Skeletal muscle tissue (tissue), 4 donors: Measurements from ENCODE around the gene TRIM6. TPM values are rescaled to one million over a fixed set of nuclear protein-coding genes. Genes with fewer than 3 reads are reported as not detected.
A peak's percentile ranks its signal among the peaks of the same experiment; 100 is the strongest.
"Not testable (repeated sequence)": the region's sequence is repeated elsewhere in the genome, so short reads cannot be mapped to it uniquely, and the experiment has no call there.

Experiments used
- H3K27ac ChIP-seq: one replicate; pipeline ENCODE4 v1.7.0; 2013; ENCODE audit warnings: mild to moderate bottlenecking, low read depth, low read length, inconsistent platforms
- H3K27me3 ChIP-seq, 3 donors: one replicate each; pipeline ENCODE4 v1.7.0; 2013; ENCODE audit warnings: low read length in 3 of 3; ENCODE audit not compliant: control insufficient read depth in 3 of 3, insufficient read depth in 3 of 3
- H3K36me3 ChIP-seq, 3 donors: one replicate each; pipeline ENCODE4 v1.7.0; 2013; ENCODE audit warnings: low read length in 3 of 3; ENCODE audit not compliant: control insufficient read depth in 3 of 3, insufficient read depth in 3 of 3
- H3K4me1 ChIP-seq, 3 donors: one replicate each; pipeline ENCODE4 v1.7.0; 2013; ENCODE audit warnings: low read length in 3 of 3, mild to moderate bottlenecking in 3 of 3; ENCODE audit not compliant: control insufficient read depth in 3 of 3, insufficient read depth in 3 of 3
- H3K4me3 ChIP-seq, 3 donors: one replicate each; pipeline ENCODE4 v1.7.0; 2013; ENCODE audit warnings: low read length in 3 of 3
- H3K9ac ChIP-seq, 3 donors: one replicate each; pipeline ENCODE4 v1.7.0; 2013; ENCODE audit warnings: low read length in 3 of 3, mild to moderate bottlenecking in 3 of 3, moderate library complexity in 2 of 3, low read depth in 1 of 3
- H3K9me3 ChIP-seq, 3 donors: one replicate each; pipeline ENCODE4 v1.7.0; 2013; ENCODE audit warnings: low read length in 3 of 3; ENCODE audit not compliant: control insufficient read depth in 3 of 3
- total RNA-seq: library from RNA; depleted of rRNA; stranded (reverse); fragments of >200 nt; gene quantifications from one replicate; pipeline ENCODE4 v1.2.3, GENCODE V29; 2014
- donor health status: Osteomylitis.

Gene TRIM6
- total RNA-seq, 1 donor from 2014 or later = 1.6 TPM

DNA sequence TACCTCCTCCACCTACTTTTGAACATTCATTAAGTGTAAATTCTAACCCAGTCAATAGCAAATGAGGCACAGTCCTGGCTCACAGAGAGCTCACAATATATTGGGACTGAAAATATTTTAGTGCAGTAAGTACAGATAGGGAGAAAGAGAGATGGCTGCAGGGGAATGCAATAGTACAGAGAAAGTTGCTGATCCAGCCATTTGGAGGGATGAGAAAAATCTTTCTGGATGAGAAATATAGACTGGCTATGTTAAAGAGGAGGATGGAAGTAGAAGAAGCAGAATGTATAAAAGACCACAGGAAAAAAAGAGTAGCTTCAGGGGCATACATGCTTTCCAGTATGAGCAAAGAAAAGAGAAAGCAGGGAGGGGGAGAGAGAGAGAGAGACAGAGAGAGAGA is 19.3 kb upstream of the TRIM6 start:
- no peak overlapping the region for H3K9ac ChIP-seq
- no peak overlapping the region for H3K27ac ChIP-seq

DNA sequence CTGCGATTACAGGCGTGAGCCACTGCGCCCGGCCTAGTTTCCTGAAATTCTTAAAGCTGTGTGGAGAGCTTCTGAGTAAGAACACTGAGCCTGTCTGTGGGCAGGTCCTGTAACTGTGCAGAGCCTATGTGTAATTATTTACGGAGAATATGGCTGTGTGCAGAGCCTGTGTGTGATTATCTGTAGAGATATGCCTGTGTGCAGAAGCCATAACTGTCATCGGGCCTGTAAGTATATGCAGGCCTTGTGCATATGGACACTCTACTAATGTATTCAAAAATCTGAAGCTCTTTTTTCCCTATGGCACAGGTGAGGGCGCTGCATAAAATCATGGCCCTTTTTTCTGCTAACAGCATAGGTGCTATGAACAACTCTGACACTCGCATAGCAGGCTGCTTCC is 15.9 kb upstream of the TRIM6 start, which contains the start of gene OR52B6:
Gene OR52B6, plus strand, starts transcription at position 301 of the 400 bp plus-strand sequence. Its CDS starts 0 bp downstream, at position 301.
- Histone ChIP-seq H3K4me3 (no peak within 1 kb of the TSS), H3K36me3 (no peaks in the 10 kb centered on the region), H3K4me1 (no peaks in the 10 kb centered on the region), H3K27me3 (no peaks in the 10 kb centered on the region), H3K27ac (no peak within 1 kb of the TSS), H3K9me3 (no peaks in the 10 kb centered on the region), H3K9ac (no peak within 1 kb of the TSS)

More for the DNA sequence above, 19.3 kb upstream of the TRIM6 start:
- no peak overlapping the region for H3K4me3 ChIP-seq
- no peaks in the 10 kb centered on the region for H3K9me3 ChIP-seq
- no peaks in the 10 kb centered on the region for H3K27me3 ChIP-seq
- no peaks in the 10 kb centered on the region for H3K36me3 ChIP-seq
- H3K4me1 ChIP-seq = no peaks in the 10 kb centered on the region

DNA sequence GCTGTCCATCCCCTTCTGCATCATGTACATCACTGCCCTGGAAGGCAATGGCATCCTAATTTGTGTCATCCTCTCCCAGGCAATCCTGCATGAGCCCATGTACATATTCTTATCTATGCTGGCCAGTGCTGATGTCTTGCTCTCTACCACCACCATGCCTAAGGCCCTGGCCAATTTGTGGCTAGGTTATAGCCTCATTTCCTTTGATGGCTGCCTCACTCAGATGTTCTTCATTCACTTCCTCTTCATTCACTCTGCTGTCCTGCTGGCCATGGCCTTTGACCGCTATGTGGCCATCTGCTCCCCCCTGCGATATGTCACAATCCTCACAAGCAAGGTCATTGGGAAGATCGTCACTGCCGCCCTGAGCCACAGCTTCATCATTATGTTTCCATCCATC is 15.4 kb upstream of the TRIM6 start:
- H3K27ac ChIP-seq = no peak overlapping the region
- no peak overlapping the region for H3K9ac ChIP-seq
- no peak overlapping the region for H3K4me3 ChIP-seq
- no peaks in the 10 kb centered on the region for H3K4me1 ChIP-seq
- H3K27me3 ChIP-seq = no peaks in the 10 kb centered on the region
- no peaks in the 10 kb centered on the region for H3K36me3 ChIP-seq
- H3K9me3 ChIP-seq = no peaks in the 10 kb centered on the region

GRCh38 chr11:5584458-5584857 is 12.0 kb upstream of the TRIM6 start:
- not testable (repeated sequence) for H3K9ac ChIP-seq, H3K9me3 ChIP-seq, H3K36me3 ChIP-seq, H3K4me3 ChIP-seq, H3K27ac ChIP-seq, H3K27me3 ChIP-seq, H3K4me1 ChIP-seq

DNA sequence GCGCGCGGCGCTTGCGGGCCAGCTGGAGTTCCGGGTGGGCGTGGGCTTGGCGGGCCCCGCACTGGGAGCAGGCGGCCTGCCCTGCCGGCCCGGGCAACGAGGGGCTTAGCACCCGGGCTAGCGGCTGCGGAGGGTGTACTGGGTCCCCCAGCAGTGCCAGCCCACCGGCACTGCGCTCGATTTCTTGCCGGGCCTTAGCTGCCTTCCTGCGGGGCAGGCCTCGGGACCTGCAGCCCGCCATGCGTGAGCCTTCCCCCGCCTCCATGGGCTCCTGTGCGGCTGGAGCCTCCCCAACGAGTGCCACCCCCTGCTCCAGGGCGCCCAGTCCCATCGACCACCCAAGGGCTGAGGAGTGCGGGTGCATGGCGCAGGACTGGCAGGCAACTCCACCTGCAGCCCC is 6.5 kb upstream of the TRIM6 start:
- not testable (repeated sequence) for H3K9me3 ChIP-seq, H3K36me3 ChIP-seq, H3K9ac ChIP-seq, H3K27ac ChIP-seq, H3K4me1 ChIP-seq, H3K27me3 ChIP-seq, H3K4me3 ChIP-seq

DNA sequence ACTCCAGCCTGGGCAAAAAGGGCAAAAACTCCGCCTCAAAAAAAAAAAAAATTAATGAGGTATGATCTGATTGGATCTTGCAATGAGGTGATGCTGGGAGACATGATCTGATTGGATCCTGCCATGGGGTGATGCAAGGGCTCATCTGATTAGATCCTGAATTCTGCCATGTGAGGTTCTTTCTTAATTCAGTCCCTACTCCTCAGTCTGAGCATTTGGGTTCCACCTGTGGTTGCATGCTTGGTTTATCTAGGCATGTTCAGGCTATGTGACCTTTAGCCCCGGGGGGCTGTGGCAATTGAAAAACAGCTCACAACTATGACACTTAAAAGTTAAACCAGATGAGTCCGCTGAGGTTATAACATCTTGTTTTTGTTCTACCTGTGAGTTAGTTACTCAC is 4.8 kb upstream of the TRIM6 start:
- Histone ChIP-seq H3K4me1 (peaks cover 0 to 1% (median 0%) of the 10 kb centered on the region in 3 donors), H3K9ac (no peak overlapping the region), H3K4me3 (no peak overlapping the region), H3K27ac (no peak overlapping the region), H3K9me3 (no peaks in the 10 kb centered on the region), H3K27me3 (no peaks in the 10 kb centered on the region), H3K36me3 (no peaks in the 10 kb centered on the region)

- H3K4me1 ChIP-seq = peaks cover 0 to 5% (median 0%) of the 10 kb centered on the region in 3 donors
Measured at GRCh38 chr11:5592615-5593014, 3.8 kb upstream of the TRIM6 start.

GRCh38 chr11:5593146-5593545 is 3.3 kb upstream of the TRIM6 start:
- Histone ChIP-seq H3K4me3 (no peak overlapping the region), H3K9ac (no peak overlapping the region), H3K27me3 (no peaks in the 10 kb centered on the region), H3K9me3 (no peaks in the 10 kb centered on the region), H3K36me3 (no peaks in the 10 kb centered on the region), H3K4me1 (peaks cover 0 to 5% (median 3%) of the 10 kb centered on the region in 3 donors), H3K27ac (no peak overlapping the region)

More at GRCh38 chr11:5592615-5593014, 3.8 kb upstream of the TRIM6 start:
- Histone ChIP-seq H3K4me3 (no peak overlapping the region), H3K27me3 (no peaks in the 10 kb centered on the region), H3K9me3 (no peaks in the 10 kb centered on the region), H3K36me3 (no peaks in the 10 kb centered on the region), H3K27ac (no peak overlapping the region), H3K9ac (no peak overlapping the region)

DNA sequence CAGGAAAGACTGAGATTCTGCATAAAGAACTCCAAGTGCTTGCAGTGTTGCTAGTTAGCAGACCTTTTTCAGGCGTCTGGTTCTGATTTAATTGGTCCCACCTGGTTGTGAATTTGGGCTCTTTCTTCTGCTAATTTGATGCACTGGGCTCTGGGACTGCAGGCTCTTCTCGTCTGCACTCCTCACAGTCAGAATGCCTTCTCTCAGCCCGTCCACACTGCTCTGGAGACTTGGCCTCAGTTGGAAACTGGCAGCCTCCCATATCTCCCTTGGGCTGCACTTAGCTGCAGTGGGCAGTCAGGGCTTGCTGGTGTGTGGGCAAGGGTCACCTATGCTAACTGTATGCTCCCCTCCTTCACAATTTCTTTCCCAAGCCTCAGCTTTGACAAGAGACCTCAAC is 1.5 kb downstream of the TRIM6 start:
- H3K27ac ChIP-seq = no peak overlapping the region
- no peaks in the 10 kb centered on the region for H3K9me3 ChIP-seq
- H3K4me1 ChIP-seq = peaks cover 0 to 5% (median 3%) of the 10 kb centered on the region in 3 donors
- H3K4me3 ChIP-seq = no peak overlapping the region
- H3K36me3 ChIP-seq = no peaks in the 10 kb centered on the region
- H3K9ac ChIP-seq = no peak overlapping the region
- H3K27me3 ChIP-seq = no peaks in the 10 kb centered on the region

DNA sequence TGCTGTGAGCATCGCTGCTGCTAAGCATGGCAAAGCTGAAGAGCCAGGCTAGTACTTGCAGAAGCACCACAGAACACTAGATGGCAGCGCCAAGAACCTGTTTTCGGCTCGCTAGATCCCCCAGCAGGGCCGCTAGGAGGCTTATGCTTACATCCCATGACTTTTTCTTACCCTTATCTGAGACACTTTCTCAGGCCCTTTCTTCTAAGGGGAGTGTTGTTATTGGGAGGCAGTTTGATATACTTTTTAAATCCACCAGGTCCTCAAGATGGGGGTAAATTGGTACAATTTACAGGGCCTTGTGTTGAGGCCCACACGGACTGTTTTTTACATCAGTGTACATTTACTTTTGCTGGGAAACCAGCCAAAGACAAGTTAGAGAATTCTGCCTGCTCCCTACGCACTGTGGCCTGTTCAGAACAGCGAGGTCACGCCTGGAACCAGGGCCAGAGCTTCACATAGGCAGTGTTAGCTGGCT is 4.0 kb downstream of the TRIM6 start:
- Histone ChIP-seq H3K36me3 (no peaks in the 10 kb centered on the region), H3K27ac (no peak overlapping the region), H3K4me3 (no peak overlapping the region), H3K4me1 (peaks cover 0 to 5% (median 3%) of the 10 kb centered on the region in 3 donors), H3K9me3 (no peaks in the 10 kb centered on the region), H3K9ac (peak overlapping the region in 1 of 3 donors; percentile 8), H3K27me3 (no peaks in the 10 kb centered on the region)

- H3K4me1 ChIP-seq, H3K4me3 ChIP-seq, H3K36me3 ChIP-seq, H3K27me3 ChIP-seq, H3K9me3 ChIP-seq, H3K27ac ChIP-seq, H3K9ac ChIP-seq: not testable (repeated sequence)
Measured at GRCh38 chr11:5602791-5603190, 6.4 kb downstream of the TRIM6 start.
